ENCODE data around the gene CDH12. TPM values are rescaled to one million over a fixed set of nuclear protein-coding genes. Genes with fewer than 3 reads are reported as not detected.
"Not testable (repeated sequence)": the region's sequence is repeated elsewhere in the genome, so short reads cannot be mapped to it uniquely, and the experiment has no call there.

CDH12 gene
- total and polyA plus RNA-seq, 2 donors: 0.05 to 3.5 TPM

- H3K4me1 ChIP-seq (ENCODE audit: insufficient read depth); DNase-seq (ENCODE audit: extremely low spot score): not testable (repeated sequence)
- 19% methylated on average over 6 of the region's 6 CpGs for WGBS
Measured at GRCh38 chr5:22139662-22140300, 713.4 kb downstream of the CDH12 start.

GRCh38 chr5:22111320-22111719, 741.8 kb downstream of the CDH12 start:
- no peaks in the 10 kb centered on the region for H3K4me1 ChIP-seq (ENCODE audit: insufficient read depth)
- DNase-seq (ENCODE audit: extremely low spot score): no peak
- H3K36me3 ChIP-seq (ENCODE audit: insufficient read depth): no peaks in the 10 kb centered on the region
- no peak overlapping the region for H3K4me3 ChIP-seq (ENCODE audit: low read depth, low read length)
- H3K27ac ChIP-seq (ENCODE audit: low read depth): no peak overlapping the region
- WGBS: 91% methylated on average over 3 of the region's 3 CpGs

More at GRCh38 chr5:22139662-22140300, 713.4 kb downstream of the CDH12 start:
- not testable (repeated sequence) for H3K4me3 ChIP-seq (ENCODE audit: low read depth, low read length); H3K27ac ChIP-seq (ENCODE audit: low read depth); H3K36me3 ChIP-seq (ENCODE audit: insufficient read depth)

GRCh38 chr5:22109315-22109714, 743.8 kb downstream of the CDH12 start:
- Histone ChIP-seq H3K4me3 (ENCODE audit: low read depth, low read length) (no peak overlapping the region), H3K27ac (ENCODE audit: low read depth) (no peak overlapping the region), H3K4me1 (ENCODE audit: insufficient read depth) (no peaks in the 10 kb centered on the region), H3K36me3 (ENCODE audit: insufficient read depth) (no peaks in the 10 kb centered on the region)
- no peak for DNase-seq (ENCODE audit: extremely low spot score)

GRCh38 chr5:22108545-22108944, 744.6 kb downstream of the CDH12 start:
- Histone ChIP-seq H3K36me3 (ENCODE audit: insufficient read depth) (no peaks in the 10 kb centered on the region), H3K4me1 (ENCODE audit: insufficient read depth) (no peaks in the 10 kb centered on the region), H3K4me3 (ENCODE audit: low read depth, low read length) (no peak overlapping the region), H3K27ac (ENCODE audit: low read depth) (no peak overlapping the region)
- no peak for DNase-seq (ENCODE audit: extremely low spot score)

GRCh38 chr5:22102823-22103359, 750.3 kb downstream of the CDH12 start:
- H3K36me3 ChIP-seq (ENCODE audit: insufficient read depth): no peaks in the 10 kb centered on the region
- DNase-seq (ENCODE audit: extremely low spot score): no peak
- H3K27ac ChIP-seq (ENCODE audit: low read depth): no peak overlapping the region
- H3K4me3 ChIP-seq (ENCODE audit: low read depth, low read length): no peak overlapping the region
- 54% methylated on average over 5 of the region's 5 CpGs for WGBS
- no peaks in the 10 kb centered on the region for H3K4me1 ChIP-seq (ENCODE audit: insufficient read depth)

GRCh38 chr5:22088517-22088916, 764.6 kb downstream of the CDH12 start:
- no peaks in the 10 kb centered on the region for H3K36me3 ChIP-seq (ENCODE audit: insufficient read depth)
- no peak for DNase-seq (ENCODE audit: extremely low spot score)
- no peak overlapping the region for H3K27ac ChIP-seq (ENCODE audit: low read depth)
- 85% methylated on average over 2 of the region's 2 CpGs for WGBS
- H3K4me1 ChIP-seq (ENCODE audit: insufficient read depth): no peaks in the 10 kb centered on the region
- no peak overlapping the region for H3K4me3 ChIP-seq (ENCODE audit: low read depth, low read length)

GRCh38 chr5:22079566-22079965, 773.6 kb downstream of the CDH12 start:
- Histone ChIP-seq H3K36me3 (ENCODE audit: insufficient read depth) (no peaks in the 10 kb centered on the region), H3K27ac (ENCODE audit: low read depth) (no peak overlapping the region), H3K4me3 (ENCODE audit: low read depth, low read length) (no peak overlapping the region), H3K4me1 (ENCODE audit: insufficient read depth) (no peaks in the 10 kb centered on the region)
- WGBS: 39% methylated on average over 3 of the region's 3 CpGs
- no peak for DNase-seq (ENCODE audit: extremely low spot score)

- no peak for DNase-seq (ENCODE audit: extremely low spot score)
- no peaks in the 10 kb centered on the region for H3K36me3 ChIP-seq (ENCODE audit: insufficient read depth)
- H3K4me3 ChIP-seq (ENCODE audit: low read depth, low read length): no peak overlapping the region
- no peaks in the 10 kb centered on the region for H3K4me1 ChIP-seq (ENCODE audit: insufficient read depth)
- H3K27ac ChIP-seq (ENCODE audit: low read depth): no peak overlapping the region
Measured at GRCh38 chr5:22079002-22079401, 774.1 kb downstream of the CDH12 start.

GRCh38 chr5:22076586-22076985, 776.6 kb downstream of the CDH12 start:
- 83% methylated on average over 3 of the region's 3 CpGs for WGBS
- Histone ChIP-seq H3K36me3 (ENCODE audit: insufficient read depth) (no peaks in the 10 kb centered on the region), H3K4me3 (ENCODE audit: low read depth, low read length) (no peak overlapping the region), H3K27ac (ENCODE audit: low read depth) (no peak overlapping the region), H3K4me1 (ENCODE audit: insufficient read depth) (no peaks in the 10 kb centered on the region)
- no peak for DNase-seq (ENCODE audit: extremely low spot score)

GRCh38 chr5:22070186-22070728, 782.9 kb downstream of the CDH12 start:
- no peaks in the 10 kb centered on the region for H3K36me3 ChIP-seq (ENCODE audit: insufficient read depth)
- H3K27ac ChIP-seq (ENCODE audit: low read depth): no peak overlapping the region
- no peak for DNase-seq (ENCODE audit: extremely low spot score)
- H3K4me3 ChIP-seq (ENCODE audit: low read depth, low read length): no peak overlapping the region
- no peaks in the 10 kb centered on the region for H3K4me1 ChIP-seq (ENCODE audit: insufficient read depth)
- WGBS: 75% methylated on average over 3 of the region's 3 CpGs

- H3K27ac ChIP-seq (ENCODE audit: low read depth): no peak overlapping the region
- DNase-seq (ENCODE audit: extremely low spot score): no peak
- H3K4me1 ChIP-seq (ENCODE audit: insufficient read depth): no peaks in the 10 kb centered on the region
- no peak overlapping the region for H3K4me3 ChIP-seq (ENCODE audit: low read depth, low read length)
- WGBS: 82% methylated on average over 4 of the region's 4 CpGs
- no peaks in the 10 kb centered on the region for H3K36me3 ChIP-seq (ENCODE audit: insufficient read depth)
Measured at GRCh38 chr5:22063717-22064116, 789.4 kb downstream of the CDH12 start.

- DNase-seq (ENCODE audit: extremely low spot score): no peak
- Histone ChIP-seq H3K4me1 (ENCODE audit: insufficient read depth) (no peaks in the 10 kb centered on the region), H3K27ac (ENCODE audit: low read depth) (no peak overlapping the region), H3K36me3 (ENCODE audit: insufficient read depth) (no peaks in the 10 kb centered on the region), H3K4me3 (ENCODE audit: low read depth, low read length) (no peak overlapping the region)
- WGBS: 44% methylated on average over 1 of the region's 1 CpG
Measured at GRCh38 chr5:22058620-22059019, 794.5 kb downstream of the CDH12 start.

- H3K27ac ChIP-seq (ENCODE audit: low read depth): no peak overlapping the region
- H3K4me1 ChIP-seq (ENCODE audit: insufficient read depth): no peaks in the 10 kb centered on the region
Measured at GRCh38 chr5:22057012-22057411, 796.1 kb downstream of the CDH12 start.

GRCh38 chr5:22056601-22057000, 796.5 kb downstream of the CDH12 start:
- no peak overlapping the region for H3K27ac ChIP-seq (ENCODE audit: low read depth)
- H3K4me1 ChIP-seq (ENCODE audit: insufficient read depth): no peaks in the 10 kb centered on the region
- WGBS: 67% methylated on average over 4 of the region's 4 CpGs
- no peak for DNase-seq (ENCODE audit: extremely low spot score)
- no peaks in the 10 kb centered on the region for H3K36me3 ChIP-seq (ENCODE audit: insufficient read depth)
- H3K4me3 ChIP-seq (ENCODE audit: low read depth, low read length): no peak overlapping the region

More at GRCh38 chr5:22057012-22057411, 796.1 kb downstream of the CDH12 start:
- no peak for DNase-seq (ENCODE audit: extremely low spot score)
- Histone ChIP-seq H3K4me3 (ENCODE audit: low read depth, low read length) (no peak overlapping the region), H3K36me3 (ENCODE audit: insufficient read depth) (no peaks in the 10 kb centered on the region)
